Measurements from ENCODE around the gene CDH19. TPM values are rescaled to one million over a fixed set of nuclear protein-coding genes. Genes with fewer than 3 reads are reported as not detected.

CDH19 gene
- total RNA-seq, 1 experiment from 2014 or later, result not detected

GRCh38 chr18:66623821-66624220, 19.9 kb upstream of the CDH19 start:
- H3K4me3 ChIP-seq (replicated peaks in 1 of 2; ENCODE audit: low read depth in 1 of 2, low read length in 2 of 2), result no peak overlapping the region
- no TSS peak for BruUV-seq (replicated peaks)
- no peaks in the 10 kb centered on the region for H3K9me2 ChIP-seq (ENCODE audit: insufficient read depth)
- ChIA-PET POLR2A (no interaction called here), CTCF (no interaction called here), RAD21 (ENCODE audit: low non-redundant PET in 1 of 2, low total read pairs in 2 of 2, uncharacterized antibody in 2 of 2, unreplicated experiment in 2 of 2) (no interaction called here)
- H4K20me1 ChIP-seq (ENCODE audit: insufficient read depth), result no peaks in the 10 kb centered on the region
- no peak overlapping the region for H3K9ac ChIP-seq (ENCODE audit: low read length)
- TF ChIP-seq CBX3 (IDR thresholded peaks at IDR 0.05; ENCODE audit: low read depth) (no peak), ELF1 (IDR thresholded peaks at IDR 0.05; ENCODE audit: borderline replicate concordance, low read depth) (no peak), SP1 (IDR thresholded peaks at IDR 0.05; ENCODE audit: low read depth) (no peak), REST (IDR thresholded peaks at IDR 0.05; ENCODE audit: low read depth) (no peak)
- H3K27me3 ChIP-seq (ENCODE audit: insufficient read depth, low read length), result no peaks in the 10 kb centered on the region
- H3K9me3 ChIP-seq (ENCODE audit: control insufficient read depth in 1 of 2, insufficient read depth in 1 of 2, low read depth in 1 of 2, low read length in 2 of 2), result peaks cover 9 to 31% of the 10 kb centered on the region in 2 experiments; a peak in 2 of 4 replicates
- H2AFZ ChIP-seq (ENCODE audit: low read depth, low read length, poor library complexity, severe bottlenecking), result no peak overlapping the region
- H3K27ac ChIP-seq (ENCODE audit: low read depth, low read length), result no peak overlapping the region
- H3K79me2 ChIP-seq (ENCODE audit: insufficient read depth, low read length), result no peaks in the 10 kb centered on the region
- no peak for ATAC-seq
- no peak overlapping the region for H3K4me2 ChIP-seq (ENCODE audit: low read length)
- intact Hi-C loops (cut with micrococcal nuclease), result no loop called here
- no peaks in the 10 kb centered on the region for H3K4me1 ChIP-seq (ENCODE audit: control insufficient read depth in 1 of 2, insufficient read depth in 2 of 2, low read length in 2 of 2)
- DNase-seq (ENCODE audit: low read depth, low spot score), result no peak
- H3K36me3 ChIP-seq (ENCODE audit: control insufficient read depth in 1 of 2, insufficient read depth in 2 of 2, low read length in 2 of 2), result no peaks in the 10 kb centered on the region

- Histone ChIP-seq H3K9me3 (ENCODE audit: control insufficient read depth in 1 of 2, insufficient read depth in 1 of 2, low read depth in 1 of 2, low read length in 2 of 2) (peaks cover 9 to 30% of the 10 kb centered on the region in 2 experiments; a peak in 2 of 4 replicates), H3K4me3 (replicated peaks in 1 of 2; ENCODE audit: low read depth in 1 of 2, low read length in 2 of 2) (no peak overlapping the region), H3K36me3 (ENCODE audit: control insufficient read depth in 1 of 2, insufficient read depth in 2 of 2, low read length in 2 of 2) (no peaks in the 10 kb centered on the region), H3K9ac (ENCODE audit: low read length) (no peak overlapping the region), H3K27ac (ENCODE audit: low read depth, low read length) (no peak overlapping the region), H3K27me3 (ENCODE audit: insufficient read depth, low read length) (no peaks in the 10 kb centered on the region), H3K4me2 (ENCODE audit: low read length) (no peak overlapping the region), H3K4me1 (ENCODE audit: control insufficient read depth in 1 of 2, insufficient read depth in 2 of 2, low read length in 2 of 2) (no peaks in the 10 kb centered on the region), H3K79me2 (ENCODE audit: insufficient read depth, low read length) (no peaks in the 10 kb centered on the region), H4K20me1 (ENCODE audit: insufficient read depth) (no peaks in the 10 kb centered on the region), H3K9me2 (ENCODE audit: insufficient read depth) (no peaks in the 10 kb centered on the region), H2AFZ (ENCODE audit: low read depth, low read length, poor library complexity, severe bottlenecking) (no peak overlapping the region)
- intact Hi-C loops (cut with micrococcal nuclease), result no loop called here
- DNase-seq (ENCODE audit: low read depth, low spot score), result no peak
- RAD21 ChIA-PET (ENCODE audit: low non-redundant PET in 1 of 2, low total read pairs in 2 of 2, uncharacterized antibody in 2 of 2, unreplicated experiment in 2 of 2), result no interaction called here
- BruUV-seq (replicated peaks), result no TSS peak
- no peak for ATAC-seq
- POLR2A ChIA-PET, result no interaction called here
- CTCF ChIA-PET, result no interaction called here
- TF ChIP-seq POLR2A (IDR thresholded peaks at IDR 0.05; ENCODE audit: borderline replicate concordance, extremely low read depth, insufficient read depth, insufficient read length) (no peak), ZNF274 (IDR thresholded peaks at IDR 0.05; ENCODE audit: low read depth, low read length) (no peak), SP1 (IDR thresholded peaks at IDR 0.05; ENCODE audit: low read depth) (no peak), POLR2AphosphoS5 (IDR thresholded peaks at IDR 0.05; ENCODE audit: low read depth, low read length) (no peak), ATF3 (IDR thresholded peaks at IDR 0.05) (no peak), SRF (IDR thresholded peaks at IDR 0.05; ENCODE audit: low read depth) (no peak), JUND (IDR thresholded peaks at IDR 0.05) (no peak)
Measured at GRCh38 chr18:66621816-66622576, 18.1 kb upstream of the CDH19 start.

All from HCT116 (cell line).